ENCODE results near the gene NAB1. TPM values are rescaled to one million over a fixed set of nuclear protein-coding genes. Genes with fewer than 3 reads are reported as not detected.
"Not testable (repeated sequence)": the region's sequence is repeated elsewhere in the genome, so short reads cannot be mapped to it uniquely, and the experiment has no call there.

Gene NAB1
- total RNA-seq, 1 donor from 2014 or later = 71.5 TPM

DNA sequence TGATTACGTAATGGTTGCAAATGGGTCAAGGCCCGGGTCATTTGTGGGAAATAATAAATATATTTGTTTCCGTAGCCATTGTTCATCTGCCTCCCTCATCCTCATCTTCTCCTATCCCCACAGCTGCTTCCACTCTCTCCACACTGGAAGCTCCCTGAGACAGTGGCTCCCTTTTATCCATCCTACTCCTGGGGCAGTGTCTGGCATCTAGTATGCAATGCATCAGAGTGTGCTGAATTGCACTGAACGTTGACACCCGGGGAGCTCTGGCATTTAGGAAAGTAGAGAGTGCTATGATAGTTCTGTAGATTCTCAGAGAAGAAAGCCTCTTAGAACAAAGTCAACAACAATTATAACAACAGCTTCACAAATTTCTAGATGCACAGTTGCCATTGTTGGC is 45.5 kb upstream of the NAB1 start:
- no peak overlapping the region for H3K27ac Mint-ChIP-seq
- H3K4me2 ChIP-seq = no peak overlapping the region
- no peak overlapping the region for H3K4me3 Mint-ChIP-seq
- no peaks in the 10 kb centered on the region for H3K79me2 ChIP-seq (ENCODE audit: low read depth)
- no peak overlapping the region for H3K27ac ChIP-seq
- no peaks in the 10 kb centered on the region for H3F3A ChIP-seq (ENCODE audit: low read depth)
- no peaks in the 10 kb centered on the region for H3K4me1 Mint-ChIP-seq
- H3K36me3 ChIP-seq = no peaks in the 10 kb centered on the region
- H3K9me3 Mint-ChIP-seq = no peaks in the 10 kb centered on the region
- H3K9ac ChIP-seq = no peak overlapping the region
- no peaks in the 10 kb centered on the region for H3K27me3 Mint-ChIP-seq (ENCODE audit: insufficient read depth, low read depth)
- H3K4me1 ChIP-seq = no peaks in the 10 kb centered on the region
- H3K36me3 Mint-ChIP-seq = no peaks in the 10 kb centered on the region
- no peaks in the 10 kb centered on the region for H3K9me3 ChIP-seq (ENCODE audit: low read depth)
- no peak overlapping the region for H2AFZ ChIP-seq (replicated peaks)
- TF ChIP-seq EZH2 (IDR thresholded peaks at IDR 0.05) (no peak), EZH2phosphoT487 (IDR thresholded peaks at IDR 0.05) (no peak), CTCF (IDR thresholded peaks at IDR 0.05) (no peak)
- DNase-seq (ENCODE audit: low spot score) = no peak
- H3K4me3 ChIP-seq = no peak overlapping the region
- H3K27me3 ChIP-seq = no peaks in the 10 kb centered on the region
- H4K20me1 ChIP-seq (ENCODE audit: low read depth) = no peaks in the 10 kb centered on the region

- peaks cover 11% of the 10 kb centered on the region for H3K9me3 Mint-ChIP-seq
- Histone ChIP-seq H3K4me2 (no peak overlapping the region), H3K9ac (no peak overlapping the region), H3K27me3 (no peaks in the 10 kb centered on the region), H3K36me3 (no peaks in the 10 kb centered on the region), H4K20me1 (ENCODE audit: low read depth) (no peaks in the 10 kb centered on the region), H3K79me2 (ENCODE audit: low read depth) (no peaks in the 10 kb centered on the region), H3K4me3 (no peak overlapping the region), H3K9me3 (ENCODE audit: low read depth) (no peaks in the 10 kb centered on the region), H2AFZ (replicated peaks) (no peak overlapping the region), H3F3A (ENCODE audit: low read depth) (no peaks in the 10 kb centered on the region), H3K4me1 (no peaks in the 10 kb centered on the region), H3K27ac (no peak overlapping the region)
- H3K4me1 Mint-ChIP-seq = no peaks in the 10 kb centered on the region
- H3K4me3 Mint-ChIP-seq = no peak overlapping the region
- no peak overlapping the region for H3K27ac Mint-ChIP-seq
- no peak for DNase-seq (ENCODE audit: low spot score)
- no peaks in the 10 kb centered on the region for H3K27me3 Mint-ChIP-seq (ENCODE audit: insufficient read depth, low read depth)
- TF ChIP-seq EZH2 (IDR thresholded peaks at IDR 0.05) (no peak), CTCF (IDR thresholded peaks at IDR 0.05) (no peak), EZH2phosphoT487 (IDR thresholded peaks at IDR 0.05) (no peak)
- peaks cover 2% of the 10 kb centered on the region for H3K36me3 Mint-ChIP-seq
These were observed 41.8 kb upstream of the NAB1 start for GRCh38 chr2:190607014-190607597.

- Histone ChIP-seq H3K27ac (no peak overlapping the region), H3K4me2 (no peak overlapping the region), H3K4me3 (no peak overlapping the region), H3K36me3 (no peaks in the 10 kb centered on the region), H4K20me1 (ENCODE audit: low read depth) (no peaks in the 10 kb centered on the region), H3F3A (ENCODE audit: low read depth) (no peaks in the 10 kb centered on the region), H3K27me3 (no peaks in the 10 kb centered on the region), H3K9ac (no peak overlapping the region), H3K9me3 (ENCODE audit: low read depth) (no peaks in the 10 kb centered on the region), H3K4me1 (no peaks in the 10 kb centered on the region), H3K79me2 (ENCODE audit: low read depth) (no peaks in the 10 kb centered on the region), H2AFZ (replicated peaks) (no peak overlapping the region)
- no peak for DNase-seq (ENCODE audit: low spot score)
- peaks cover 11% of the 10 kb centered on the region for H3K9me3 Mint-ChIP-seq
- no peaks in the 10 kb centered on the region for H3K4me1 Mint-ChIP-seq
- H3K36me3 Mint-ChIP-seq = peaks cover 2% of the 10 kb centered on the region
- no peak for TF ChIP-seq EZH2 (IDR thresholded peaks at IDR 0.05)
- no peak for TF ChIP-seq CTCF (IDR thresholded peaks at IDR 0.05)
- TF ChIP-seq EZH2phosphoT487 (IDR thresholded peaks at IDR 0.05) = no peak
- no peaks in the 10 kb centered on the region for H3K27me3 Mint-ChIP-seq (ENCODE audit: insufficient read depth, low read depth)
- no peak overlapping the region for H3K4me3 Mint-ChIP-seq
- H3K27ac Mint-ChIP-seq = no peak overlapping the region
These were observed 41.1 kb upstream of the NAB1 start for GRCh38 chr2:190607657-190608357.

DNA sequence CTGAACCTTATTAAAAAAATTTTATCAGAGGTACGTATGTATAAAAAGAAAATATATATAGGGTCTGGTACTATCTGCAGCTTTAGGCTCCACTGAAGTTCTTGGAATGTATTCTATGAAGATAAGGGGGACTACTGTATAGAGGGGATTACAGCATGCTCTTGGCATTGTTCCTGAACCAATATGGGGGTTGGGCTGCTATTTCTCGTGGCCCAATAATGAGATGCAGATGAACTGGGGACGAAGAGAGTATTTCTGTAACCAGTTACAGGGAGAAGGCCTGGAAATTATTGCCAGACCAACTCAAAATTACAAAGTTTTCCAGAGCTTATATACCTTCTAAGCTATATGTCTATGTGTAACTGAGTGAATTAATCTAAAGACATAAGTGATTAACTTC is 40.0 kb upstream of the NAB1 start:
- not testable (repeated sequence) for H2AFZ ChIP-seq (replicated peaks); H3K4me3 Mint-ChIP-seq; H3K27ac ChIP-seq; H3K9me3 ChIP-seq (ENCODE audit: low read depth); H3K4me1 ChIP-seq; H3K27ac Mint-ChIP-seq; H3K27me3 Mint-ChIP-seq (ENCODE audit: insufficient read depth, low read depth); H3K36me3 Mint-ChIP-seq; H3F3A ChIP-seq (ENCODE audit: low read depth); H4K20me1 ChIP-seq (ENCODE audit: low read depth); H3K36me3 ChIP-seq; H3K4me3 ChIP-seq; H3K27me3 ChIP-seq; H3K4me2 ChIP-seq; H3K79me2 ChIP-seq (ENCODE audit: low read depth); DNase-seq (ENCODE audit: low spot score); H3K4me1 Mint-ChIP-seq; H3K9ac ChIP-seq
- H3K9me3 Mint-ChIP-seq = peaks cover 11% of the 10 kb centered on the region

DNA sequence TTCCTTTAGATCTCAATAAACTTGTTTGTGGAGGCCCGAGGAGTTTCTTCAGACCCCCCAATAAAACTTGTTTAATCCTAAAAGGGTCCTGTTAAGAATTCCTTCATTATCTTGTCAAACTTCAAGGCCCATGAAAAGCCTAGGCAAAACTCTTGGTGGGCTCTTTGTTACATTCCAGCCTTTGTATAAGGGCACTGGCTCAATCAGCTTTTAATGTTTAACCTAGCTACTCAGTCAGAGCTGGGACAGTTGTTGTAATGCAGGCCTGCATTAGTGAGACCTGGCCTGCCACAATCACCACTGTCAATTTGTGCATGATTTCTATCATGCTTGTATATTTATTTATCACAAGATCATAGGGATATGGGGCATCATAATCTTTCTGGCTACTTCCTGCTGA is 39.5 kb upstream of the NAB1 start:
- peaks cover 11% of the 10 kb centered on the region for H3K9me3 Mint-ChIP-seq
- DNase-seq (ENCODE audit: low spot score); H3K4me3 ChIP-seq; H3K9ac ChIP-seq; H3K4me1 ChIP-seq; H3K79me2 ChIP-seq (ENCODE audit: low read depth); H3K4me3 Mint-ChIP-seq; H3K36me3 ChIP-seq; H3F3A ChIP-seq (ENCODE audit: low read depth); H3K27me3 Mint-ChIP-seq (ENCODE audit: insufficient read depth, low read depth); H3K9me3 ChIP-seq (ENCODE audit: low read depth); H3K4me2 ChIP-seq; H4K20me1 ChIP-seq (ENCODE audit: low read depth); H2AFZ ChIP-seq (replicated peaks); H3K4me1 Mint-ChIP-seq; H3K27ac ChIP-seq; H3K27ac Mint-ChIP-seq; H3K27me3 ChIP-seq; H3K36me3 Mint-ChIP-seq: not testable (repeated sequence)

- not testable (repeated sequence) for H3K27me3 ChIP-seq; H3K79me2 ChIP-seq (ENCODE audit: low read depth); H3K4me3 Mint-ChIP-seq; H3K4me2 ChIP-seq; H3K9ac ChIP-seq; H3K36me3 ChIP-seq; H3K4me3 ChIP-seq; H3K4me1 Mint-ChIP-seq; DNase-seq (ENCODE audit: low spot score); H2AFZ ChIP-seq (replicated peaks); H3K27ac ChIP-seq; H3K9me3 ChIP-seq (ENCODE audit: low read depth); H4K20me1 ChIP-seq (ENCODE audit: low read depth); H3F3A ChIP-seq (ENCODE audit: low read depth); H3K36me3 Mint-ChIP-seq; H3K27ac Mint-ChIP-seq; H3K27me3 Mint-ChIP-seq (ENCODE audit: insufficient read depth, low read depth)
- H3K9me3 Mint-ChIP-seq = peaks cover 11% of the 10 kb centered on the region
- peaks cover 11% of the 10 kb centered on the region for H3K4me1 ChIP-seq
These were observed 38.4 kb upstream of the NAB1 start for GRCh38 chr2:190610528-190610927.
